Inferior parietal cortex (tissue), 1 donor: ENCODE data around the gene INAVA.
"Not testable (repeated sequence)": the region's sequence is repeated elsewhere in the genome, so short reads cannot be mapped to it uniquely, and the experiment has no call there.

ENCODE experiments used
- DNase-seq: peaks from one replicate; pipeline ENCODE4 v3.0.0-alpha.2; 2016; ENCODE audit errors: extremely low spot score

INAVA gene

GRCh38 chr1:200919386-200919785 lies 24.7 kb downstream of the INAVA start:
- DNase-seq, result no peak

GRCh38 chr1:200921571-200922110 lies 26.9 kb downstream of the INAVA start:
- DNase-seq, result no peak

GRCh38 chr1:200922406-200922805 lies 27.7 kb downstream of the INAVA start:
- DNase-seq, result no peak

- no peak for DNase-seq
Observed at GRCh38 chr1:200923601-200924000, 28.9 kb downstream of the INAVA start.

GRCh38 chr1:200925831-200926230 lies 31.1 kb downstream of the INAVA start:
- DNase-seq, result no peak

- DNase-seq, result no peak
Observed at GRCh38 chr1:200929530-200930278, 35.0 kb downstream of the INAVA start.

- DNase-seq, result not testable (repeated sequence)
Observed at GRCh38 chr1:200930285-200930684, 35.6 kb downstream of the INAVA start.

- DNase-seq, result no peak
Observed at GRCh38 chr1:200931776-200932175, 37.1 kb downstream of the INAVA start.

GRCh38 chr1:200934676-200935245 lies 40.1 kb downstream of the INAVA start:
- DNase-seq, result no peak

- not testable (repeated sequence) for DNase-seq
Observed at GRCh38 chr1:200935286-200935962, 40.7 kb downstream of the INAVA start.

- DNase-seq, result no peak
Observed at GRCh38 chr1:200938955-200939354, 44.3 kb downstream of the INAVA start.

GRCh38 chr1:200945111-200945510 lies 50.4 kb downstream of the INAVA start:
- DNase-seq, result no peak

- DNase-seq, result no peak
Observed at GRCh38 chr1:200947059-200947566, 52.4 kb downstream of the INAVA start.

GRCh38 chr1:200949626-200950025 lies 54.9 kb downstream of the INAVA start:
- DNase-seq, result no peak

- no peak for DNase-seq
Observed at GRCh38 chr1:200951016-200951415, 56.3 kb downstream of the INAVA start.

GRCh38 chr1:200954434-200954833 lies 59.7 kb downstream of the INAVA start:
- DNase-seq, result no peak

GRCh38 chr1:200958597-200958996 lies 63.9 kb downstream of the INAVA start:
- DNase-seq, result no peak

- no peak for DNase-seq
Observed at GRCh38 chr1:200959411-200959921, 64.8 kb downstream of the INAVA start.

- no peak for DNase-seq
Observed at GRCh38 chr1:200960236-200960947, 65.7 kb downstream of the INAVA start.

GRCh38 chr1:200960948-200961340 lies 66.2 kb downstream of the INAVA start:
- no peak for DNase-seq

GRCh38 chr1:200962151-200962550 lies 67.5 kb downstream of the INAVA start:
- DNase-seq, result not testable (repeated sequence)

- no peak for DNase-seq
Observed at GRCh38 chr1:200962631-200963030, 67.9 kb downstream of the INAVA start.
